GM23338 (cell line): Measurements from ENCODE around the gene SYNPO. TPM values are rescaled to one million over a fixed set of nuclear protein-coding genes. Genes with fewer than 3 reads are reported as not detected.

Experiments
- ATAC-seq: fragments of 200-7000 bp; cut with Tn5 transposase; 3 replicates; pipeline ENCODE4 v1.9.1; 2020
- DNase-seq: peaks from one replicate; pipeline ENCODE4 v3.0.0-alpha.2; 2015; ENCODE audit warnings: low spot score
- H2AFZ ChIP-seq: fragments of 200-600 bp; sonication (generic); 2 replicates; pipeline ENCODE4 v1.8.0; 2016; ENCODE audit warnings: antibody characterized with exemption, mild to moderate bottlenecking, moderate library complexity
- H3F3A ChIP-seq: fragments of 200-600 bp; sonication (generic); replicated peaks from 2 replicates; pipeline ENCODE4 v1.8.0; 2017; ENCODE audit warnings: antibody characterized with exemption, mixed run types, low read depth
- H3K27ac ChIP-seq: fragments of 200-600 bp; sonication (generic); 2 replicates; pipeline ENCODE4 v1.6.1; 2016; ENCODE audit warnings: low read depth
- H3K27me3 ChIP-seq: fragments of 200-600 bp; sonication (generic); 2 replicates; pipeline ENCODE4 v1.8.0; 2016; ENCODE audit warnings: mild to moderate bottlenecking, mixed run types, moderate library complexity; ENCODE audit not compliant: insufficient read depth
- H3K36me3 ChIP-seq: fragments of 200-600 bp; sonication (generic); 2 replicates; pipeline ENCODE4 v1.8.0; 2016; ENCODE audit warnings: mild to moderate bottlenecking; ENCODE audit not compliant: insufficient read depth
- H3K4me1 ChIP-seq: fragments of 200-600 bp; sonication (generic); 2 replicates; pipeline ENCODE4 v1.8.0; 2016; ENCODE audit warnings: mild to moderate bottlenecking, moderate library complexity; ENCODE audit not compliant: insufficient read depth
- H3K4me2 ChIP-seq: fragments of 200-600 bp; sonication (generic); 2 replicates; pipeline ENCODE4 v1.7.1; 2017; ENCODE audit warnings: mixed run types
- H3K4me3 ChIP-seq: fragments of 200-600 bp; sonication (generic); 2 replicates; pipeline ENCODE4 v1.6.1; 2016; ENCODE audit warnings: mixed run types
- H3K79me2 ChIP-seq: fragments of 200-600 bp; sonication (generic); replicated peaks from 2 replicates; pipeline ENCODE4 v1.8.0; 2017; ENCODE audit warnings: mild to moderate bottlenecking; ENCODE audit not compliant: insufficient read depth
- H3K9me2 ChIP-seq: fragments of 200-600 bp; sonication (generic); 2 replicates; pipeline ENCODE4 v1.8.0; 2017; ENCODE audit not compliant: insufficient read depth
- H4K20me1 ChIP-seq: fragments of 200-600 bp; sonication (generic); replicated peaks from 2 replicates; pipeline ENCODE4 v1.8.0; 2017; ENCODE audit warnings: mild to moderate bottlenecking; ENCODE audit not compliant: insufficient read depth
- H3K27ac Mint-ChIP-seq: 2 replicates; pipeline ENCODE4 v1.8.0; 2020; ENCODE audit warnings: inconsistent platforms, mild to moderate bottlenecking, moderate library complexity, mixed read lengths
- H3K27me3 Mint-ChIP-seq: 3 replicates; pipeline ENCODE4 v1.8.0; 2022; ENCODE audit warnings: low read depth, mild to moderate bottlenecking, moderate library complexity, mixed read lengths, inconsistent platforms; ENCODE audit not compliant: insufficient read depth, poor library complexity
- H3K36me3 Mint-ChIP-seq: 3 replicates; pipeline ENCODE4 v1.8.0; 2021; ENCODE audit warnings: low read depth, mild to moderate bottlenecking, inconsistent platforms, moderate library complexity, mixed read lengths
- H3K4me1 Mint-ChIP-seq: 3 replicates; pipeline ENCODE4 v1.8.0; 2020; ENCODE audit warnings: mild to moderate bottlenecking, inconsistent platforms, mixed read lengths
- H3K4me3 Mint-ChIP-seq: 3 replicates; pipeline ENCODE4 v1.8.0; 2021; ENCODE audit warnings: moderate library complexity, mild to moderate bottlenecking, inconsistent platforms, mixed read lengths
- H3K9me3 Mint-ChIP-seq: 3 replicates; pipeline ENCODE4 v1.8.0; 2020; ENCODE audit warnings: moderate library complexity, mild to moderate bottlenecking, inconsistent platforms, mixed read lengths
- CREB1 ChIP-seq: fragments of 250-450 bp; sonication (Bioruptor Pico); IDR thresholded peaks from 2 replicates; pipeline ENCODE4 v1.5.0; 2020; ENCODE audit warnings: low read depth, mild to moderate bottlenecking, moderate library complexity
- EZH2 ChIP-seq: fragments of 200-600 bp; sonication (generic); IDR thresholded peaks from one replicate; pipeline ENCODE4 v1.8.0; 2017; ENCODE audit warnings: antibody characterized with exemption, mild to moderate bottlenecking, low read depth; ENCODE audit not compliant: unreplicated experiment
- EZH2phosphoT487 ChIP-seq: fragments of 200-600 bp; sonication (generic); IDR thresholded peaks from one replicate; pipeline ENCODE4 v1.8.1; 2018; ENCODE audit warnings: antibody characterized with exemption; ENCODE audit not compliant: unreplicated experiment
- JUNB ChIP-seq: IDR thresholded peaks from one replicate; pipeline ENCODE4 v1.6.1; 2016; ENCODE audit warnings: antibody characterized with exemption; ENCODE audit not compliant: unreplicated experiment
- NANOG ChIP-seq: IDR thresholded peaks from 2 replicates; pipeline ENCODE4 v1.6.1; 2016; ENCODE audit warnings: antibody characterized with exemption, borderline replicate concordance
- POLR2AphosphoS5 ChIP-seq: IDR thresholded peaks from 2 replicates; pipeline ENCODE4 v1.6.1; 2016; ENCODE audit warnings: antibody characterized with exemption, low read depth
- STAT1 ChIP-seq: IDR thresholded peaks from one replicate; pipeline ENCODE4 v1.6.1; 2016; ENCODE audit warnings: antibody characterized with exemption; ENCODE audit not compliant: unreplicated experiment
- ZNF331 ChIP-seq: fragments of 250-450 bp; sonication (Bioruptor Pico); IDR thresholded peaks from 2 replicates; pipeline ENCODE4 v1.5.0; 2020; ENCODE audit warnings: low read depth, mild to moderate bottlenecking, moderate library complexity
- ZNF462 ChIP-seq: fragments of 250-450 bp; sonication (Bioruptor Pico); IDR thresholded peaks from 2 replicates; pipeline ENCODE4 v1.5.0; 2020; ENCODE audit warnings: mild to moderate bottlenecking, moderate library complexity
- polyA plus RNA-seq: library from polyadenylated mRNA; unstranded; fragments of >200 nt; fragmentation: Nextera tagmentation; extraction: Ambion mirVana; gene quantifications from 2 replicates; pipeline ENCODE4 v1.2.1, GENCODE V29; 2016
- total RNA-seq: library from RNA; depleted of rRNA; stranded (reverse); fragments of >200 nt; shearing (Covaris generic); gene quantifications from 2 replicates; pipeline ENCODE4 v1.2.3, GENCODE V29; 2014
- TF ChIP-seq, protein P1 (sequence below): IDR thresholded peaks from 2 replicates; pipeline ENCODE4 v1.6.1; 2016; ENCODE audit warnings: antibody characterized with exemption

Gene SYNPO
- total and polyA plus RNA-seq, 2 experiments from 2014 or later: 0.16 to 1.3 TPM

DNA sequence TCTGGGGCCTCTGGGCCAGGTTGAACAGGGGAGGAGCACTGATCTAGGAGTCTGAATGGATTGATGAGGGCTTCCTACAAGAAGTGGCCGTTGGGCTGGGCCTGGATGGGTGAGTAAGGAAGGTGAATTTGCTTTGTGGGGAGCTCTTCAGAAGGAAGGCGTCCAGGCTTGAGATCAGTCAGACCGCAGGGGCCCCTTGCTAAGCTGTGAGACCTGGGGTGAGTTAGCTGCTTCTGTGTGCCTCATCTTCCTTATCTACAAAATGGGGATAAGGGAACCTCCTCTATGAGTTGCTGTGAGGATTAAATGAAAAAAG lies 1.1 kb upstream of the SYNPO start:
- no peaks in the 10 kb centered on the region for H3K27me3 ChIP-seq
- no peak overlapping the region for H2AFZ ChIP-seq
- H3F3A ChIP-seq: no peaks in the 10 kb centered on the region
- H3K79me2 ChIP-seq: no peaks in the 10 kb centered on the region
- no peaks in the 10 kb centered on the region for H4K20me1 ChIP-seq
- no peaks in the 10 kb centered on the region for H3K9me3 Mint-ChIP-seq
- H3K27ac Mint-ChIP-seq: no peak overlapping the region
- no peak for TF ChIP-seq JUNB
- TF ChIP-seq POLR2AphosphoS5: no peak
- TF ChIP-seq ZNF331 (CRISPR knock-in tag): no peak
- TF ChIP-seq STAT1: no peak
- no peak for TF ChIP-seq CREB1
- TF ChIP-seq, protein P1, sequence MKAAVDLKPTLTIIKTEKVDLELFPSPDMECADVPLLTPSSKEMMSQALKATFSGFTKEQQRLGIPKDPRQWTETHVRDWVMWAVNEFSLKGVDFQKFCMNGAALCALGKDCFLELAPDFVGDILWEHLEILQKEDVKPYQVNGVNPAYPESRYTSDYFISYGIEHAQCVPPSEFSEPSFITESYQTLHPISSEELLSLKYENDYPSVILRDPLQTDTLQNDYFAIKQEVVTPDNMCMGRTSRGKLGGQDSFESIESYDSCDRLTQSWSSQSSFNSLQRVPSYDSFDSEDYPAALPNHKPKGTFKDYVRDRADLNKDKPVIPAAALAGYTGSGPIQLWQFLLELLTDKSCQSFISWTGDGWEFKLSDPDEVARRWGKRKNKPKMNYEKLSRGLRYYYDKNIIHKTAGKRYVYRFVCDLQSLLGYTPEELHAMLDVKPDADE: no peak
- TF ChIP-seq EZH2: no peak
- no peak for TF ChIP-seq ZNF462
- no peak for TF ChIP-seq EZH2phosphoT487
- no peak for TF ChIP-seq NANOG
- H3K4me2 ChIP-seq: no peak overlapping the region
- H3K36me3 Mint-ChIP-seq: no peaks in the 10 kb centered on the region
- no peak overlapping the region for H3K4me3 Mint-ChIP-seq
- ATAC-seq (no peak), DNase-seq (no peak)
- H3K4me1 ChIP-seq: peaks cover 7% of the 10 kb centered on the region; the same call in 1 of the 2 replicates
- no peaks in the 10 kb centered on the region for H3K9me2 ChIP-seq
- H3K27me3 Mint-ChIP-seq: peaks cover 13% of the 10 kb centered on the region
- H3K36me3 ChIP-seq: no peaks in the 10 kb centered on the region
- no peak overlapping the region for H3K27ac ChIP-seq
- no peak overlapping the region for H3K4me3 ChIP-seq
- peaks cover 33% of the 10 kb centered on the region for H3K4me1 Mint-ChIP-seq
